Smooth muscle cell (in vitro differentiated cells): ENCODE measurements around the gene CYFIP1. TPM values are rescaled to one million over a fixed set of nuclear protein-coding genes. Genes with fewer than 3 reads are reported as not detected.
A peak's percentile ranks its signal among the peaks of the same experiment; 100 is the strongest.

Experiments
- DNase-seq: peaks from one replicate; lab custom pipeline; 2025; ENCODE audit not compliant: unreplicated experiment; lab: John Stamatoyannopoulos, UW
- H2AFZ ChIP-seq: fragments of 200-600 bp; sonication (generic); 2 replicates; pipeline ENCODE4 v1.6.0; 2016; ENCODE audit warnings: antibody characterized with exemption, low read depth, mild to moderate bottlenecking
- H3F3A ChIP-seq: fragments of 200-600 bp; sonication (generic); 2 replicates; pipeline ENCODE4 v1.6.0; 2017; ENCODE audit warnings: antibody characterized with exemption, low read depth
- H3K27ac ChIP-seq: fragments of 200-600 bp; sonication (generic); 2 replicates; pipeline ENCODE4 v1.5.1; 2016; ENCODE audit warnings: low read depth, mild to moderate bottlenecking
- H3K27me3 ChIP-seq: fragments of 200-600 bp; sonication (generic); 2 replicates; pipeline ENCODE4 v1.6.1; 2016; ENCODE audit warnings: low read depth, mild to moderate bottlenecking
- H3K36me3 ChIP-seq: fragments of 200-600 bp; sonication (generic); 2 replicates; pipeline ENCODE4 v1.5.1; 2016; ENCODE audit warnings: low read depth
- H3K4me1 ChIP-seq: fragments of 200-600 bp; sonication (generic); 2 replicates; pipeline ENCODE4 v1.5.1; 2016; ENCODE audit warnings: low read depth
- H3K4me2 ChIP-seq: fragments of 200-600 bp; sonication (generic); 2 replicates; pipeline ENCODE4 v1.6.0; 2016; ENCODE audit warnings: mild to moderate bottlenecking
- H3K4me3 ChIP-seq: fragments of 200-600 bp; sonication (generic); 2 replicates; pipeline ENCODE4 v1.5.1; 2016; ENCODE audit warnings: mild to moderate bottlenecking
- H3K79me2 ChIP-seq: fragments of 200-600 bp; sonication (generic); 2 replicates; pipeline ENCODE4 v1.6.0; 2016; ENCODE audit warnings: low read depth, mild to moderate bottlenecking
- H3K9ac ChIP-seq: fragments of 200-600 bp; sonication (generic); 2 replicates; pipeline ENCODE4 v1.6.0; 2016; ENCODE audit warnings: low read depth
- H3K9me3 ChIP-seq: fragments of 200-600 bp; sonication (generic); replicated peaks from 2 replicates; pipeline ENCODE4 v1.5.1; 2016; ENCODE audit warnings: low read depth
- H4K20me1 ChIP-seq: fragments of 200-600 bp; sonication (generic); 2 replicates; pipeline ENCODE4 v1.6.0; 2016; ENCODE audit warnings: low read depth
- CTCF ChIP-seq: fragments of 200-600 bp; sonication (generic); IDR thresholded peaks from 2 replicates; pipeline ENCODE4 v1.5.1; 2017; ENCODE audit warnings: borderline replicate concordance, mild to moderate bottlenecking, antibody characterized with exemption; ENCODE audit not compliant: insufficient read depth, poor library complexity, severe bottlenecking
- WGBS: methylation state at CpG from one replicate; pipeline ENCODE4 v1.1.7; 2016; ENCODE audit warnings: low lambda C conversion rate; 5-methylcytosine and 5-hydroxymethylcytosine counted together
- polyA plus RNA-seq: library from polyadenylated mRNA; unstranded; fragments of >200 nt; fragmentation: Nextera tagmentation; extraction: Ambion mirVana; gene quantifications from 2 replicates; pipeline ENCODE4 v1.2.1, GENCODE V29; 2016
- total RNA-seq: library from RNA; depleted of rRNA; stranded (reverse); fragments of >200 nt; gene quantifications from 2 replicates; pipeline ENCODE4 v1.2.3, GENCODE V29; 2014

CYFIP1 gene
- total and polyA plus RNA-seq, 2 experiments from 2014 or later, result 65.2 to 67.6 TPM

- no peak for DNase-seq
- H4K20me1 ChIP-seq, result peaks cover 60% of the 10 kb centered on the region
- H3K4me2 ChIP-seq, result peak overlapping the region; percentile 88
- peak overlapping the region; percentile 95 for H3K4me3 ChIP-seq
- no peaks in the 10 kb centered on the region for H3K27me3 ChIP-seq
- H3F3A ChIP-seq, result no peaks in the 10 kb centered on the region
- 13% methylated on average over 22 of the region's 22 CpGs for WGBS
- no peaks in the 10 kb centered on the region for H3K36me3 ChIP-seq
- peaks cover 61% of the 10 kb centered on the region for H3K79me2 ChIP-seq
- H3K27ac ChIP-seq, result peak overlapping the region; percentile 86
- peaks cover 10% of the 10 kb centered on the region for H3K4me1 ChIP-seq
- no peak for TF ChIP-seq CTCF
- no peak overlapping the region for H2AFZ ChIP-seq
- peak overlapping the region; percentile 89 for H3K9ac ChIP-seq
- no peaks in the 10 kb centered on the region for H3K9me3 ChIP-seq
Observed at GRCh38 chr15:22978691-22979237, 1.4 kb downstream of the CYFIP1 start.

- WGBS, result 86% methylated on average over 4 of the region's 4 CpGs
Observed at GRCh38 chr15:22974745-22975144, 5.4 kb downstream of the CYFIP1 start.

GRCh38 chr15:22973987-22974386 lies 6.2 kb downstream of the CYFIP1 start:
- no peak for TF ChIP-seq CTCF
- no peaks in the 10 kb centered on the region for H3K27me3 ChIP-seq
- DNase-seq, result no peak
- no peak overlapping the region for H3K27ac ChIP-seq
- H2AFZ ChIP-seq, result no peak overlapping the region
- no peak overlapping the region for H3K4me2 ChIP-seq
- peaks cover 6% of the 10 kb centered on the region for H3K4me1 ChIP-seq
- peaks cover 11% of the 10 kb centered on the region for H3K9me3 ChIP-seq
- no peaks in the 10 kb centered on the region for H3K36me3 ChIP-seq
- H3K4me3 ChIP-seq, result no peak overlapping the region
- H3F3A ChIP-seq, result peaks cover 5% of the 10 kb centered on the region
- peaks cover 98% of the 10 kb centered on the region for H4K20me1 ChIP-seq
- H3K9ac ChIP-seq, result no peak overlapping the region
- 95% methylated on average over 4 of the region's 4 CpGs for WGBS
- peaks cover 100% of the 10 kb centered on the region for H3K79me2 ChIP-seq

More at GRCh38 chr15:22974745-22975144, 5.4 kb downstream of the CYFIP1 start:
- no peak for TF ChIP-seq CTCF
- Histone ChIP-seq H3F3A (no peaks in the 10 kb centered on the region), H3K4me2 (no peak overlapping the region), H4K20me1 (peaks cover 98% of the 10 kb centered on the region), H3K9ac (no peak overlapping the region), H3K4me1 (peaks cover 6% of the 10 kb centered on the region), H3K27ac (no peak overlapping the region), H3K27me3 (no peaks in the 10 kb centered on the region), H3K79me2 (peaks cover 100% of the 10 kb centered on the region), H3K4me3 (no peak overlapping the region), H3K36me3 (no peaks in the 10 kb centered on the region), H2AFZ (no peak overlapping the region), H3K9me3 (peaks cover 9% of the 10 kb centered on the region)
- DNase-seq, result no peak

GRCh38 chr15:22973286-22973685 lies 6.9 kb downstream of the CYFIP1 start:
- H3K4me2 ChIP-seq, result no peak overlapping the region
- no peak overlapping the region for H3K9ac ChIP-seq
- no peaks in the 10 kb centered on the region for H3K4me1 ChIP-seq
- DNase-seq, result no peak
- H3K9me3 ChIP-seq, result peaks cover 11% of the 10 kb centered on the region
- no peak overlapping the region for H3K27ac ChIP-seq
- peaks cover 10% of the 10 kb centered on the region for H3F3A ChIP-seq
- H3K79me2 ChIP-seq, result peaks cover 98% of the 10 kb centered on the region
- no peak for TF ChIP-seq CTCF
- no peaks in the 10 kb centered on the region for H3K27me3 ChIP-seq
- no peaks in the 10 kb centered on the region for H3K36me3 ChIP-seq
- H4K20me1 ChIP-seq, result peaks cover 98% of the 10 kb centered on the region
- no peak overlapping the region for H3K4me3 ChIP-seq
- H2AFZ ChIP-seq, result no peak overlapping the region
- 84% methylated on average over 5 of the region's 5 CpGs for WGBS
